Measurements from ENCODE around the gene INTS15. TPM values are rescaled to one million over a fixed set of nuclear protein-coding genes. Genes with fewer than 3 reads are reported as not detected.
A peak's percentile ranks its signal among the peaks of the same experiment; 100 is the strongest.

INTS15 gene
- total RNA-seq, 1 donor from 2014 or later = 33.2 TPM

DNA sequence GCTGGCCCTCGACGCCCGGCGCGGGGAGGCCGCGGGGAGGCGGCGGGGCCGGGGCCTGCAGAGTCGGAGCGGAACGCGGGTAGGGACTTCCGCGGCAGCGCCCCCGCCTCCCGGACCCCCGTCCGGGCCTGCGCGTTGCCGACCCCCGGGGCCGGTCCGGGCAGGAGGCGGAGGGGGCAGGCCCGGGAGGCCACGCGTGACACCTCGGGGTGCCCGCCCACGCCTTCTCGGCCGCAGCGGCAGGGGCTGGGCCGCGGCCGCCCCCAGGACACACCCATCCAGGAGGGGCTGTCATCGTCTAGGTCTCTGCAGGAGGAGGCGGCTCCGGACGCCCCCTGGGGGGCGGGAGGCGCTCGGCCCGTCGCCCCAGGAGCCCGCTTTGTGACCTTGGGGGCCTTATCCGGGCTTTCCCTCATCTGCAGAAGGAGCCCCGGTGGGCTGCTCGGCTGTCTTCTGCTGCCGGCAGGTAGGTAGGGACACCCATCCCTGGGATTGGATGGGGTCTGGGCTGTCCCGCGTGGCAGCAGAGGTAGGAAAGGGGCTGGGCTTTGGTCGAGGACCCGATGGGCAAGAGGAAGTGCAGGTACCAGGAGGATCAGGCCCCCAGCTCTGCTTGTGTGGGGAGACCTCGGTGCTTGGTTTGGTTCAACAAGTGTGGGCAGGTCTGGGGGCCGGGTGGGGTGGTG is 47.9 kb downstream of the INTS15 start:
- TF ChIP-seq, protein P1, sequence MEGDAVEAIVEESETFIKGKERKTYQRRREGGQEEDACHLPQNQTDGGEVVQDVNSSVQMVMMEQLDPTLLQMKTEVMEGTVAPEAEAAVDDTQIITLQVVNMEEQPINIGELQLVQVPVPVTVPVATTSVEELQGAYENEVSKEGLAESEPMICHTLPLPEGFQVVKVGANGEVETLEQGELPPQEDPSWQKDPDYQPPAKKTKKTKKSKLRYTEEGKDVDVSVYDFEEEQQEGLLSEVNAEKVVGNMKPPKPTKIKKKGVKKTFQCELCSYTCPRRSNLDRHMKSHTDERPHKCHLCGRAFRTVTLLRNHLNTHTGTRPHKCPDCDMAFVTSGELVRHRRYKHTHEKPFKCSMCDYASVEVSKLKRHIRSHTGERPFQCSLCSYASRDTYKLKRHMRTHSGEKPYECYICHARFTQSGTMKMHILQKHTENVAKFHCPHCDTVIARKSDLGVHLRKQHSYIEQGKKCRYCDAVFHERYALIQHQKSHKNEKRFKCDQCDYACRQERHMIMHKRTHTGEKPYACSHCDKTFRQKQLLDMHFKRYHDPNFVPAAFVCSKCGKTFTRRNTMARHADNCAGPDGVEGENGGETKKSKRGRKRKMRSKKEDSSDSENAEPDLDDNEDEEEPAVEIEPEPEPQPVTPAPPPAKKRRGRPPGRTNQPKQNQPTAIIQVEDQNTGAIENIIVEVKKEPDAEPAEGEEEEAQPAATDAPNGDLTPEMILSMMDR (IDR thresholded peaks at IDR 0.05) = peak; percentile 36
- H3K36me3 ChIP-seq = peaks cover 21% of the 10 kb centered on the region
- intact Hi-C loops (cut with DNase I) = no loop called here
- peaks cover 24% of the 10 kb centered on the region for H3K4me1 ChIP-seq
- peak; percentile 58 to 59 for ATAC-seq
- peak overlapping the region; percentile 86 for H3K4me3 ChIP-seq
- peak overlapping the region; percentile 84 for H3K27ac ChIP-seq
- H3K9me3 ChIP-seq = no peaks in the 10 kb centered on the region
- no peaks in the 10 kb centered on the region for H3K27me3 ChIP-seq (ENCODE audit: low read depth)
- DNase-seq = peak; percentile 59

DNA sequence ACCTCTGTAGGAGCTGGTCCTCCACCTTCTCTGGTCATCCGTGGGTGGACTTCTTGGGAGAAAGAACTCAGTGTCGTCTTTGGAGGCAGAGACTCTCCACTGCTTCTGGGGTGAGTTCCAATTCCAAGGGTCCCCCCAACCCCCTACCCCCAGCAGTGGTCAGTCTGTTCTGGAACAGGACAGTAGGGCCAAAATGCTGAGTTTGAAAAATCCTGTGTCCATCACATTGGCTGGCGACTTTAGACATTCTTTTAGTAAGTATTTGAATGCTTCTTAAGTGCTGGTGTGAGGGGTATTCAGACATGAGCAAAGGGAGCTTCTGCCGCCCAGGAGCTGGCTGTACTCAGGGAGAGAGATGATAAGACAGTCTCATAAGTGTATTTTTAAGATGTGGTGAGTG is 49.2 kb downstream of the INTS15 start:
- Histone ChIP-seq H3K4me3 (no peak overlapping the region), H3K9me3 (no peaks in the 10 kb centered on the region), H3K36me3 (peaks cover 34% of the 10 kb centered on the region), H3K4me1 (peaks cover 24% of the 10 kb centered on the region), H3K27me3 (ENCODE audit: low read depth) (no peaks in the 10 kb centered on the region), H3K27ac (no peak overlapping the region)
- ATAC-seq (no peak), DNase-seq (no peak)
- TF ChIP-seq, protein P1 (IDR thresholded peaks at IDR 0.05) = no peak
- intact Hi-C loops (cut with DNase I) = no loop called here

DNA sequence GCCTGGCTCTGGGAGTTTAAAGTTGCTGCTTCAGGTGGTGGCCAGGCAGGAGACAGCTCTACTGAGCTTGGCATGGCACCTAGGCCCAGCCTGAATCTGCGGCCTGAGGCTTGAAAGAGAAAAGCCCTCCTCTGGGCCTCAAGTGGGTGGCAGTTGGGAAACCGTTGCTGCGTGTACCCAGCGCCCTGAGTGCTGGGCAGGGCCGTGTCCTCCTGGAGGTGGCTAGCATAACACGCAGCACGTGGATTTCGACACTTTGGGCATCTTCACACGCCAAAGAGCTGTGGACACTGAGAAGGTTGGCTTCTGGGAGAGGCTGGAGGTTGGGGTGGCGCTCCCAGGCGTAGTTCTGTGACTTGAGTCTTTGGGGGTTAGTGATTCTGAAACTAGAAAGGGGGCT is 49.8 kb downstream of the INTS15 start:
- no peaks in the 10 kb centered on the region for H3K27me3 ChIP-seq (ENCODE audit: low read depth)
- intact Hi-C loops (cut with DNase I) = no loop called here
- H3K36me3 ChIP-seq = peaks cover 40% of the 10 kb centered on the region
- peaks cover 24% of the 10 kb centered on the region for H3K4me1 ChIP-seq
- peak; percentile 70 for DNase-seq
- H3K9me3 ChIP-seq = no peaks in the 10 kb centered on the region
- ATAC-seq = peak in 1 of 2 donors; percentile 13
- no peak overlapping the region for H3K4me3 ChIP-seq
- TF ChIP-seq, protein P1 (IDR thresholded peaks at IDR 0.05) = no peak
- no peak overlapping the region for H3K27ac ChIP-seq

DNA sequence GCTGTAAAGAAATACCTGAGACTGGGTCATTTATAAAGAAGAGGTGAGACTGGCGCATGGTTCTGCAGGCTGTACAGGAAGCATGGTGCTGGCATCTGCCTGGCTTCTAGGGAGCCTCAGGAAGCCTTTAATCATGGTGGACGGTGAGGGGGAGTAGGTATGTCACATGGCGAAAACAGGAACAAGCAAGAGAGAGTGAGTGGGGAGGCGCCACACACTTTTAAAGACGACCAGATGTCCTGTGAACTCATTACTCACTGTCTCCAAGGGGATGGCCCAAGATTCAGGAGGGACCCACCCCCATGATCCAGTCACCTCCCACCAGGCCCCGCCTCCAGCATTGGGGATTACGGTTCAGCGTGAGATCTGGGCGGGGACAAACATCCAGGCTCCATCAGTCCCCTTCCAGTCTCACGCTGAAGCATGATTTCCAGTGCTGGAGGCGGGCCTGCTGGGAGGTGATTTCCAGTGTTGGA is 50.5 kb downstream of the INTS15 start:
- TF ChIP-seq, protein P1 (IDR thresholded peaks at IDR 0.05) = no peak
- intact Hi-C loops (cut with DNase I) = no loop called here
- no peaks in the 10 kb centered on the region for H3K27me3 ChIP-seq (ENCODE audit: low read depth)
- peaks cover 24% of the 10 kb centered on the region for H3K4me1 ChIP-seq
- ATAC-seq (no peak), DNase-seq (no peak)
- H3K27ac ChIP-seq = no peak overlapping the region
- no peak overlapping the region for H3K4me3 ChIP-seq
- H3K36me3 ChIP-seq = peaks cover 47% of the 10 kb centered on the region
- H3K9me3 ChIP-seq = no peaks in the 10 kb centered on the region

DNA sequence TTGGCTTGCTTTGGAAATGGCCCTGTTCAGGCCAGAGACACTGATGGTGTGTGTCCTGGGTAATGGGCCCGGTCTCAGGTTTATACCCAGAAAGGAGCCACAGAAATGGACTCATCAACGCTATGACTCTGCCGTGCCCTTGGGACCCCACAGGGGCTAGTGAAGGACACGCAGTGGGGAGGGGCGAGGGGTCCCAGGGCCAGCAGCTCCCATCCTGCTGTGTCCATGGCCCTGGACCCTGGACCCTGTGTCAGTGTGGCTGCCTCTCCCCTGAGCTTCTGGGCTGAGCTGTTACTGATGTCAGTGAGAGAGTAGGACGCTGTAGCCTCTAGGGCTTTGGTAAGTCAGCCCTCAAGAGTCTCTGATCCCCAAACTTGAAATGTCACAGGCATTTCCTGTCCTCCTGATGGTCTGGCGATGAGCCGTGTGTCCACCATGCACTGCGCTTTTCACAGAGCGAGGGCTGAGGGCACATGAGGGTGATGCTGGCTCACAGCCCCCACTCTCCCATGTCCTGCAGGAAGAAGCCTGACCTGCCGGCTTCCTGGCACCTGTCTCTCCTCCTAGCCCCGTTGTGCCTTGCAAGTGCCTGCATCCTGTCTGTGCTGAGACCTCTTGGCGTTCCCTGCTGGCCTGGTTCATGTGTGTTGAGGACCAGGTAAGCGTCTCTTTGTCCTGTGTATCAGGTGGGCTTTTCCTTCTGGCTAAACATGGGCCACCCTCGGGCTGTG is 51.6 kb downstream of the INTS15 start:
- peaks cover 59% of the 10 kb centered on the region for H3K36me3 ChIP-seq
- H3K9me3 ChIP-seq = no peaks in the 10 kb centered on the region
- no peaks in the 10 kb centered on the region for H3K27me3 ChIP-seq (ENCODE audit: low read depth)
- TF ChIP-seq, protein P1 (IDR thresholded peaks at IDR 0.05) = no peak
- no peak overlapping the region for H3K4me3 ChIP-seq
- no peak for ATAC-seq
- no peak for DNase-seq
- peaks cover 18% of the 10 kb centered on the region for H3K4me1 ChIP-seq
- no peak overlapping the region for H3K27ac ChIP-seq
- intact Hi-C loops (cut with DNase I) = no loop called here

Measured in lower lobe of right lung (tissue), 2 donors.